ENCODE results near the gene TENT5C. TPM values are rescaled to one million over a fixed set of nuclear protein-coding genes. Genes with fewer than 3 reads are reported as not detected.

TENT5C gene
- polyA plus RNA-seq, 3 donors = 2.6 to 3.4 (median 3.2) TPM

DNA sequence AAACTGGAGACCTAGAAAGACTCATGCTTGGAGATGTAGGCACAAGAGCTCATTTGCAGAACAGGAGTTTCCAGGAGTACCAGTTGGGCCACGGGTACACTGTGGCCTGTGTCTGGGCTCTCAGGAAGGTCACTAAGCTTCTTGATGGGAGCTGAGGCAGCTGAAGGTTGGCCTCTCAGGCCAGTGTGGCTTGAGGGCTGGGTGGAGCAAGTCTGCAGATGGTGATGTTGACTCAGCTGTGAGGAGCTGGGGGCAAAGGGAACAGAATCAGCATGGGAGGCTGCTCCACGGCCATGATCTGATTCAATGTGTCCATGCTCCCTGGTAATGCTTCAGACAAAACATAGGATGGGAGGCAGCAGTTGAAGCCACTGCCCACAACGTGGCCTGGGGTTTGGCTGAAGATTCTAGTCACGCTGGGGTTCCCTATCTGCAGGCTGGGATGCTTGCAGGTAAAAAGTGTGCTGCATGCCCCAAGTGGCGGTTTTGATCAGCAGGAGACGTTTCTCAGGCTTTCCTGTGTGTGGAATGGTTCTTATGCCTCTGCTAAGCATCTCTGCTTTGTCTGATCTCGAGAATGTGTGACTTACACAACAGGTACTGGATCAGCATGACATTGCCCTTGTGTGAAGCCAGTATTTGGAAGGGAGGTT is 15.4 kb upstream of the TENT5C start:
- no peak for DNase-seq (ENCODE audit: low read depth in 3 of 3, low spot score in 2 of 3)

DNA sequence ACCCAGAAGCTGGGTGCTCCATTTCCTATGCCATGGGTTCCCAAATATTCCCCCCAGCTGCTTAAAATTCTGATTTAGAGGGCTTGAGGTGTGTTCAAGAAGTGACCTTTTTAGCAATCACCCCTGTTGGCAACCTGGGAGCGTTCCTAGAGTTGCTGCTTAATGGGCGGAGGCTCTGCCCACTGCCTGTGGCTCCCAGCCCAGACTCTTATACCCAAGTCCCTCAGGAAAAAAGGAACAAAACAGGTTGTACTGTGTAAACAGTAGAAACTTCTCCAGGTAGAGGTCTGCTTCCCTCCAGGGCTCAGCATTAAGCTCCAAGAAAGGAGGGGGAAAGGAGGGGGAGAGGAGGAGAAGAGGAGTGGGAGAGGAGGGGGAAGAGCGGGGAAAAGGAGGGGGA is 14.6 kb upstream of the TENT5C start:
- no peak for DNase-seq (ENCODE audit: low read depth in 3 of 3, low spot score in 2 of 3)

DNA sequence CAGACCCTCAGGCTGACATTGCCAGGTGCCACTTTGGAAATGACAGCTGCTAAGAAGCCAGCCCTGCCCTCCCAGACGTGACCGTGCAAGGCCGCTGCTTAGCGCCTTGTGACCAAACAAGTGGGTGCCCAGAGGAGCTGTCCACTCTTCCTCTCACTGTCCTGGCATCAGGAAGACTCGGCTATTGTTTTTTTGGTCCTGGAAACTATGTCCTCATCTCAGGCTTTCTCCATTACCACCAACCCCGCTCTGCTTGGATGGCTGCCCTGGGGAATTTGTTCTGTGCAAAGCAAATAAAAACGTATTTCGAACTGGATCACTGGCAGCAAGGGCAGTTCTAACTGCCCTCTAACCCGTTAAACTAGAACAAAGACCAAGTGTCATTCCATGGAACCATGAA is 13.7 kb upstream of the TENT5C start:
- no peak for DNase-seq (ENCODE audit: low read depth in 3 of 3, low spot score in 2 of 3)

DNA sequence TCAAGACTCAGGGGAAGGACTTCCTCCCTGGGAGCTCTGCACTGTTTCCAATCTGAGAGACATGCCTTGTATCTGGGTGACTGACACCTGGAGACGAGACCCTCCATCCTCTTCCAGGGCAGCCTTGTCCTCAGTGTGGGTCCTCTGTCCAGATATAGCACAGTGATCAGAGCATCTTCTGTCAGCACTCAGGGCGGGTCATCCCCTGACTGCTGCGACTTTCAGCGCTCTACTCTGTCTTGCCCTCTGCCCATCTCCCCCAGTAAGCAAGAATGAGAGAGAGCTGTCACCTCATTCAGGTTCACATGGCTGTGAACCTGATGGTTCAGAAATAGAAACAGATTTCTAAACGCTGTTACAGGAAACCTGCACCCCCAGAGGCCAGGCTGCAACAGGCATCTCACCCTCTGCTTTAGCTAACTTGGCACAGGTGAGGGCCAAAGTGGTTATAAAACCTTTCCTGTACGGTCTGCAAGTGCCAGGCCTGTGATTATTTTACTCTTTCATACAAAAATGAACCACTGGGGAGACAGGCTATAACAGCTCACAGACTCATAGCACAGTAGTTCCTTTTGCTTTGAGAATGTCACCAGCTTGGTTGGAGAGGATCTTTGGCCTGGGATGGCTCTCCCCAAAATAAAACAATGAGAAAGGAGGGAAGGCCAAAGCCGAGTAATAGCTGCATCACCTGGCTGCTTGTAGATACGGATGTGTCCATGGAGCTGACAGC is 11.4 kb upstream of the TENT5C start:
- no peak for DNase-seq (ENCODE audit: low read depth in 3 of 3, low spot score in 2 of 3)

DNA sequence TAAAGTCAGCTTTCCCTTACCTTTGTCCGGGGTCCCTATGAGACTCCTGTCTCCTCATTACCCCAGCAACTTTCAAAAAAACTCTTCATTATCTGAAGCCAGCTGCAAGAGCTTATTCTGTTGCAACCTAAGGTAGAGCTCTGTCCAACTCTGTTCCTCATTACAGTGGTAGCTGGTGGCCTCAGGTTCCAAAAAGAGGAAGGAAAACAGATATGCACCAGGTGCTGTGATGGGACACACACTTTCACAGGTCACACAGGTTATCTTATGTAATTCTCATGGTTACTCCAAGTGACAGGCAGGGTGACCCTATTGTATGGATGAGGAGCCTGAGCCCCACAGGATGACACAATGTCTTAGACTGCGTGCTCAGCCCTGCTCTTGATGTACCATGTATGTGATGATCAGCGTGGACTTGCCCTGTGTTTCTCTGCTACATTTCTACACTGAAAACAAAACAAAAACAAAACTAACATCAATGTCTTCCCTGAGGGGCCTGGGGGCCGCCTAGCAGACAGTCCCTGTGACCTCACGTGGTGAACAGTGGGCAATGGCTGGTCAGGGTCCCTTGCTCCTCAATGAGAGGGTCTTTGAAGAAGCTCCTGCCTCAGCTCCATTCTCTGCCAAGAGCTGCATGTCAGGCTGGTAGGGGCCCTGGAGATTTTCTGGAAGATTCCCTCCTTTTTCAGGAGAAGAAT is 9.7 kb upstream of the TENT5C start:
- no peak for DNase-seq (ENCODE audit: low read depth in 3 of 3, low spot score in 2 of 3)

- no peak for DNase-seq (ENCODE audit: low read depth in 3 of 3, low spot score in 2 of 3)
Observed at GRCh38 chr1:117598489-117598888, 7.4 kb upstream of the TENT5C start.

DNA sequence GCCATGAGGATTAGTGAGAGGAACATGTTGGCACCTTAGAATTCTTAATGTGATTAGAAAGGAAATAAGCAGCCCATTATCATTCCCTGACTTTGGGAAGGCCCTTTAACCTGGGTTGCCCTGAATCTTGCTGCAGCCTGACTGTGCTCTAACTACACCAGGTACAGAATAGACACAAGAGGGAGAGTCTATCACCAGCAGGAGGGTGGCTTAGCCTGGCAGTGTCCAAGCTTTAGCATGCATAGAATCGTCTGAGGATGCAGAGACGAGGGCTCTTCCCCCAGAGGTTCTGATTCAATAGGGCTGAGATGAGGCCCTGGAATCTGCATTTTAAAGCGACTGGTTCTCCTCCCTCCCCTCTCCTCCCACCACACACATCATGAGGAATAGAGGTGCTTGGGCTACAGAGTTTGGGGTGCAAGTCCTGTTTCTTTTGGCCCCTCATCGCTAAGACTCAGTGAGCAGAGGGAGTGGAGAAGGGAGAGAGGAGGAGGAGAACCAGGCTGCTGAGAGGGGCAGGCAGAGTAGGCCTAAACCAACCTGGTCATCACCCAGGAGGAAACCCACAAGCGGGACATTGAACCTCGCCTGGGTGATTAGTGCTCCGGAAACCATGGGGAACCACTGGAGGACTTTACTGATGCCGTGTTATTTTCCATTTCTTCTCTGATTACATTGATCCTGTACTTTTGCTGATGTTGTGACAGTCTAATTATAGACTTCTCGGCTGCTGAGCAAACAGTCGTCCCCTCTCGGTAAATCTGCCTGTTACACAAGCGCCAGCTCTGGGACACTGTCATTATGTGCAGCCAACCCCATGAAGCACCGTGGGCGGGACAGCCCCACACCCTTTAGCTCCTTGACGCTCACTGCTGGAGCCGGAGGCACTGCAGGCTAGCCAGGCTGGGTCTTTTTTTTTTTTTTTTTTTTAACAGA is 6.3 kb upstream of the TENT5C start:
- DNase-seq (ENCODE audit: low read depth in 3 of 3, low spot score in 2 of 3) = no peak

DNA sequence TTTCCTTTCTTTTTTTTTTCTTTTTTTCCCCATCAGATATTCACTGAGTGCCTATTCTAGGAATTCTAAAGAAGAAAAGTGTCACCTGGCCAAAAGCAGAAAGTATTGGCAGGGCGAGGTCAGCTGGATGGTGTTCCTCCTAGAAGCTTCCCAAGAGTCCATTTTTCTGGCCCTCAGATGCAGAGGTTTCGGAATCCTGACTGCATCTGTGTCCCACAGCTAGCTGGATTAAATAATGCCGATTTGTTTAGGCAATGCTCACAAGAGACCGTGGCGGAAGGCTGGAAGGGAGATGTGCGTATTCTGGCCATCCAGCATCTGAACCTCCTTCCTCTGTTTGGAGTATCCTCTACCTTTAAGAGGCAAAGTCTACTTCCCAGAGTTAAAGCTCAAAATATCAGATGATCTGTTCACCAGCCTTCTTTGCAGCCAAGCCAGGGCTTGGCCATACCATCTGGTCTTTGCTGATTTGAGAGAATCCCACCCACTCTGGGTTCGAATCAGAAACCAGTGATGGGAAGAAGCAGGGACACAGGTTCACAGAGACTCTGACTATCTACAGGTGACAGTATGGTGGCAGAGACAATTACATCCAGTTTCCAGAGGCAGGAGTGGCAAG is 5.4 kb upstream of the TENT5C start:
- DNase-seq (ENCODE audit: low read depth in 3 of 3, low spot score in 2 of 3) = no peak

- no peak for DNase-seq (ENCODE audit: low read depth in 3 of 3, low spot score in 2 of 3)
Observed at GRCh38 chr1:117600966-117601365, 4.9 kb upstream of the TENT5C start.

- DNase-seq (ENCODE audit: low read depth in 3 of 3, low spot score in 2 of 3) = no peak
Observed at GRCh38 chr1:117602862-117603261, 3.0 kb upstream of the TENT5C start.

DNA sequence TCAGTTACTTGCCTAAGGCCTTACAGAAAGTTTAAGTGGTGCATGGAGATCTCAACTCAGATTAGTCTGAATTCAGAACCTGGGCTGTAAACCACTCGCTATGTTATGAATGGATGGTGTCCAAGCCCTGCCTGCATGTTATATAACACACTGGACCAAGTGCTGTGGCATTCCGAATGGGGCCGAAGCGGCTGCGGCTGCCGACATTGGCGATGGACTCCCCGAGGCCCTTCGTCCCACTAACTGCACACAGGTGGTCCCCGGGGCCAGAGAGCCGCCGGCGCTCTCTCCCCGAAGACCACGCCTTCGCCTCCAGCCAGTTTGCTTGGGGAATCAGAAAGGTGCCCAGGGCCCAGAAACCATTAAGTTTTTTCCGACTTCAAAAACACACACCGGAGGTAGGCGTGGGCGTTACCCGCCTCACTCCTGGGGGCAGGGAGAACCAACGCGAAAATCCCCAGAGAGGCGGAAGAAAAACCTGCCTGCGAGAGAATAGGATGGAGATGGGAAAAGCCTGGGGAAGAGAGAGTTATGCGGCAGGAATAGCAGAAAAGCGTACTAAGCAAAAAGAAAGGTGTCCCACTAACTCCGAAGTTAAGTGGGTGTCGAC is 579 bp upstream of the TENT5C start:
- no peak for DNase-seq (ENCODE audit: low read depth in 3 of 3, low spot score in 2 of 3)

GRCh38 chr1:117606649-117607430 is 992 bp downstream of the TENT5C start:
- peak; percentile 33 to 43 (median 34) for DNase-seq (ENCODE audit: low read depth in 3 of 3, low spot score in 2 of 3)

GRCh38 chr1:117607471-117607870 is 1.6 kb downstream of the TENT5C start:
- no peak for DNase-seq (ENCODE audit: low read depth in 3 of 3, low spot score in 2 of 3)

GRCh38 chr1:117608115-117608615 is 2.3 kb downstream of the TENT5C start:
- DNase-seq (ENCODE audit: low read depth in 3 of 3, low spot score in 2 of 3) = no peak

DNA sequence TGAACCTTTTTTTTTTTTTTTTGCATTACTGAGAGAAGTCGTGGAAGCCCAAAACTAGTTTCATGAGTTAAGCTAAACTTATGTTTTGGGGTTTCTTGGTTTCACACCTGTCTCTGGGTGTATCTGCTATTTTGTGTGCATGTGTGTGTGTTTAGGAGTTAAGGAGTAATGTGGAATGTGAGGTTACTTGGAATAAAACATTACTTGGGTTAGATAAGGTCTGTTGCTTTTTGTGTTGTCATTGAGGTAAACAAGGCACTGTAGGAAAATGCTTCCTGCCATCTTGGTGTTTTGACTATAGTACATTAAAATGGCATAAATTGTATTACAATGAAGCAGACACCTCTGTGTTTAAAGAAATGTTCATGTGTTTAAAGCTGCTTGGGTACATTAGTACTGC is 2.9 kb downstream of the TENT5C start:
- DNase-seq (ENCODE audit: low read depth in 3 of 3, low spot score in 2 of 3) = no peak

DNA sequence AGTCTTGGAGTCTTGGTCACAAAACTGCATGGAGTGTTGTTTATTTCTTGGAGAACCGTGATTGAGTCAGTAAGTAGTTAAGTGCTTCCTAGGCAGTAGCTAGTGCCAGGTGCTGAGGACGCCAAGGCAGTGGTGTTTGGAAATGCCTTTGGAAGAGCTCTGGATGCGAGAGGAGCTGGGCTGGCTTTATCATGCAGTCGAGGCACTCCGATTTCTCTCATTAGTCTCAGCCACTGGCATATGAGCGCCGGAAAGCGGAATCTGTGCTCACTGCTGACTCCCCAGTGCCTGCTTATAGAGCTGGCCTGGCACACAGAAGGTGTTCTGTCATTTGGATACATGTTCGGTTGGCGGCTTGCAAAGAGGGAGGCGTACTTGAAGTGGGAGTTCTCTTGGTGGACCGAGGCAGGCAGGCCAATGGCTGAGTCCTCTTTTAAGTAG is 3.6 kb downstream of the TENT5C start:
- DNase-seq (ENCODE audit: low read depth in 3 of 3, low spot score in 2 of 3) = no peak

DNA sequence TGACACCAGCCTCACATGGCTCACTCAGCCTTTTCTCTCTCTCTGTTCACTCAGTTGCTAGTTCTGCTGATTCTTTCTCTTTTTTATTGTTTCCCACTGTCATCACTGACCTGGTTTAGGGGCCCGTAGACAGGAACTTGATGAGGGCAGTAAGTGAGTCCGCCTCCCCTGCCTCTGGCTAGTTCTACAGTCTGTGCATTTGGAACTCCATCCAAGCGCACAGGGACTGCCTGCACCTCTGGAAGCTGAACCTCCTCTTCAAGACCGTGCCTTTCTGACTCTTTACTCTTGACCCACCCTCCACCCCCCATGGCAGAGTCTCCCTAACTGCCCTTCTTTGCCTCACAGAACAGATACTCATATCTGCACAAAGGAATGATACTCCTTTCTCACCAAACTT is 4.2 kb downstream of the TENT5C start:
- no peak for DNase-seq (ENCODE audit: low read depth in 3 of 3, low spot score in 2 of 3)

- no peak for DNase-seq (ENCODE audit: low read depth in 3 of 3, low spot score in 2 of 3)
Observed at GRCh38 chr1:117611121-117611601, 5.3 kb downstream of the TENT5C start.

Data from right renal cortex interstitium (tissue), 3 donors.